B cell (primary cell): ENCODE measurements around the gene AGBL4. TPM values are rescaled to one million over a fixed set of nuclear protein-coding genes. Genes with fewer than 3 reads are reported as not detected.

Source experiments
- ATAC-seq: fragments of 200-7000 bp; cut with Tn5 transposase; one replicate; pipeline ENCODE4 v1.10.0; 2021; ENCODE audit warnings: low read depth, mild to moderate bottlenecking, moderate number of reproducible peaks, moderate library complexity
- CTCF ChIA-PET: fragments of 350-600 bp; sonication (Branson Sonifier 250); formaldehyde crosslinking; loops from one replicate; lab custom pipeline; 2021; ENCODE audit warnings: antibody characterized with exemption, inconsistent platforms; lab: Charles Lee
- POLR2A ChIA-PET: fragments of 350-600 bp; sonication (Branson Sonifier 250); formaldehyde crosslinking; loops from one replicate; lab custom pipeline; 2021; ENCODE audit warnings: antibody characterized with exemption; lab: Charles Lee
- DNase-seq: peaks from one replicate; pipeline ENCODE4 v3.0.0; 2013
- H2AFZ ChIP-seq: 2 replicates; pipeline ENCODE4 v1.6.1; 2012; ENCODE audit warnings: mild to moderate bottlenecking, low read depth, low read length; ENCODE audit not compliant: insufficient read depth, poor library complexity, severe bottlenecking
- H3K27ac ChIP-seq, 2 donors: 1 replicate in 1 of 2; 2 replicates in 1 of 2; pipeline ENCODE4 v1.5.1; 2012 to 2013; ENCODE audit warnings: low read length in 2 of 2, mild to moderate bottlenecking in 2 of 2, moderate library complexity in 1 of 2
- H3K27me3 ChIP-seq, 4 experiments: fragments of 200-600 bp in 1 of 4; sonication (generic) in 1 of 4; replicated peaks in 1 of 4; 1 replicate in 2 of 4; 2 replicates in 2 of 4; pipeline versions ENCODE4 v1.6.1 to v1.7.0; 2013 to 2016; ENCODE audit warnings: low read length in 3 of 4, mild to moderate bottlenecking in 2 of 4, mixed read lengths in 1 of 4, moderate library complexity in 1 of 4; ENCODE audit not compliant: insufficient read depth in 4 of 4, control insufficient read depth in 3 of 4; ENCODE audit errors: control extremely low read depth in 1 of 4
- H3K36me3 ChIP-seq, 2 experiments: replicated peaks in 1 of 2; 1 replicate in 1 of 2; 2 replicates in 1 of 2; pipeline versions ENCODE4 v1.6.1 to v1.7.1; 2013; ENCODE audit warnings: low read length in 1 of 2; ENCODE audit not compliant: insufficient read depth in 2 of 2, control insufficient read depth in 1 of 2; ENCODE audit errors: control extremely low read depth in 1 of 2, extremely low read depth in 1 of 2
- H3K4me1 ChIP-seq, 2 donors: fragments of 200-600 bp in 1 of 2; sonication (generic) in 1 of 2; 1 replicate in 1 of 2; 2 replicates in 1 of 2; pipeline versions ENCODE4 v1.5.1 to v1.6.1; 2013 to 2017; ENCODE audit warnings: low read length in 2 of 2; ENCODE audit not compliant: control insufficient read depth in 2 of 2, insufficient read depth in 2 of 2
- H3K4me2 ChIP-seq: replicated peaks from 2 replicates; pipeline ENCODE3; 2012; ENCODE audit warnings: mild to moderate bottlenecking, low read depth, low read length; ENCODE audit not compliant: poor library complexity, severe bottlenecking
- H3K4me3 ChIP-seq, 5 experiments: fragments of 200-600 bp in 1 of 5; sonication (generic) in 1 of 5; 1 replicate in 3 of 5; 2 replicates in 2 of 5; pipeline versions ENCODE4 v1.5.1 to v1.7.0; 2011 to 2016; ENCODE audit warnings: low read length in 4 of 5, mild to moderate bottlenecking in 4 of 5, low read depth in 2 of 5, control low read depth in 1 of 5, moderate library complexity in 1 of 5; ENCODE audit not compliant: insufficient read depth in 1 of 5; ENCODE audit errors: control extremely low read depth in 1 of 5, extremely low read depth in 1 of 5
- H3K79me2 ChIP-seq: fragments of 200-600 bp; sonication (generic); one replicate; pipeline ENCODE4 v1.6.0; 2016; ENCODE audit warnings: low read length; ENCODE audit not compliant: control insufficient read depth, insufficient read depth
- H3K9ac ChIP-seq: fragments of 200-600 bp; sonication (generic); 2 replicates; pipeline ENCODE4 v1.6.1; 2017; ENCODE audit warnings: mild to moderate bottlenecking, low read length, moderate library complexity
- H3K9me3 ChIP-seq, 3 donors: one replicate each; pipeline versions ENCODE4 v1.6.1 to v1.7.1; 2013; ENCODE audit warnings: low read length in 2 of 3; ENCODE audit not compliant: control insufficient read depth in 2 of 3, insufficient read depth in 1 of 3; ENCODE audit errors: control extremely low read depth in 1 of 3
- H4K20me1 ChIP-seq: 2 replicates; pipeline ENCODE4 v1.6.0; 2012; ENCODE audit warnings: mild to moderate bottlenecking, low read length; ENCODE audit not compliant: insufficient read depth, control insufficient read depth, poor library complexity, severe bottlenecking
- H3K27ac Mint-ChIP-seq: one replicate; pipeline ENCODE4 v1.8.0; 2021; ENCODE audit warnings: mixed read lengths
- H3K27me3 Mint-ChIP-seq: one replicate; pipeline ENCODE4 v1.8.0; 2021; ENCODE audit warnings: mixed read lengths
- H3K4me1 Mint-ChIP-seq: one replicate; pipeline ENCODE4 v1.8.0; 2021; ENCODE audit warnings: mixed read lengths
- H3K4me3 Mint-ChIP-seq: one replicate; pipeline ENCODE4 v1.8.0; 2021; ENCODE audit warnings: mixed read lengths
- H3K9me3 Mint-ChIP-seq: one replicate; pipeline ENCODE4 v1.8.0; 2022; ENCODE audit warnings: mixed read lengths; ENCODE audit not compliant: insufficient read depth
- CTCF ChIP-seq: fragments of 200-600 bp; IDR thresholded peaks from one replicate; pipeline ENCODE4 v1.8.0; 2022; ENCODE audit warnings: antibody characterized with exemption, mild to moderate bottlenecking
- EZH2 ChIP-seq: IDR thresholded peaks from 2 replicates; pipeline ENCODE4 v1.6.1; 2012; ENCODE audit warnings: borderline replicate concordance, low read depth, mild to moderate bottlenecking, moderate library complexity, low read length; ENCODE audit not compliant: insufficient read depth, poor library complexity, severe bottlenecking
- WGBS: methylation state at CpG from one replicate; pipeline ENCODE4 v1.1.5; 2013; ENCODE audit warnings: missing lambda C conversion rate; ENCODE audit not compliant: insufficient coverage; 5-methylcytosine and 5-hydroxymethylcytosine counted together
- intact Hi-C: fragments of 100-400 bp; cut with micrococcal nuclease; formaldehyde crosslinking; loops from one replicate; pipeline ENCODE4 v1.10.0; 2022
- polyA plus RNA-seq: library from polyadenylated mRNA; depleted of rRNA; stranded (reverse); fragments of >200 nt; gene quantifications from 2 replicates; pipeline ENCODE4 v1.2.3, GENCODE V29; 2012
- total RNA-seq, 2 donors: library from RNA; stranded (reverse); fragments of 120-200 nt in 1 of 2; gene quantifications; 1 replicate in 1 of 2; 2 replicates in 1 of 2; pipeline versions ENCODE4 v1.2.3 to v1.2.4, GENCODE V29; 2013 to 2022

AGBL4 gene
- total and polyA plus RNA-seq, 2 donors (not counting 1 experiment from before 2014, with no cell fraction given): 0.07 to 0.12 TPM

GRCh38 chr1:49187056-49187455 is 836.7 kb downstream of the AGBL4 start:
- DNase-seq: no peak
- no peaks in the 10 kb centered on the region for H3K36me3 ChIP-seq
- H3K9me3 ChIP-seq: no peaks in the 10 kb centered on the region
- Mint-ChIP-seq H3K27ac (no peak overlapping the region), H3K4me1 (no peaks in the 10 kb centered on the region), H3K27me3 (peaks cover 7% of the 10 kb centered on the region), H3K9me3 (no peaks in the 10 kb centered on the region), H3K4me3 (no peak overlapping the region)
- no peak overlapping the region for H3K4me2 ChIP-seq
- no peaks in the 10 kb centered on the region for H4K20me1 ChIP-seq
- no peak overlapping the region for H3K27ac ChIP-seq
- no CpG with 5 or more reads among the region's 3 CpGs for WGBS
- no peaks in the 10 kb centered on the region for H3K79me2 ChIP-seq
- H3K9ac ChIP-seq: no peak overlapping the region
- TF ChIP-seq CTCF (no peak), EZH2 (no peak)
- no peaks in the 10 kb centered on the region for H3K4me1 ChIP-seq
- H3K27me3 ChIP-seq: no peaks in the 10 kb centered on the region
- POLR2A ChIA-PET: no interaction called here
- CTCF ChIA-PET: no interaction called here
- H2AFZ ChIP-seq: no peak overlapping the region
- ATAC-seq: no peak
- intact Hi-C loops: no loop called here
- H3K4me3 ChIP-seq: no peak overlapping the region

- H3K27me3 ChIP-seq: no peaks in the 10 kb centered on the region
- H3K4me2 ChIP-seq: no peak overlapping the region
- H3K36me3 ChIP-seq: no peaks in the 10 kb centered on the region
- H4K20me1 ChIP-seq: no peaks in the 10 kb centered on the region
- no peak overlapping the region for H3K9ac ChIP-seq
- no peak overlapping the region for H2AFZ ChIP-seq
- no peak overlapping the region for H3K4me3 ChIP-seq
- TF ChIP-seq EZH2 (no peak), CTCF (no peak)
- ATAC-seq (no peak), DNase-seq (no peak)
- CTCF ChIA-PET: no interaction called here
- no peak overlapping the region for H3K4me3 Mint-ChIP-seq
- intact Hi-C loops: no loop called here
- H3K4me1 Mint-ChIP-seq: no peaks in the 10 kb centered on the region
- POLR2A ChIA-PET: no interaction called here
- 81% methylated on average over 4 of the region's 4 CpGs for WGBS
- H3K79me2 ChIP-seq: no peaks in the 10 kb centered on the region
- H3K27ac ChIP-seq: no peak overlapping the region
- no peak overlapping the region for H3K27ac Mint-ChIP-seq
- H3K27me3 Mint-ChIP-seq: peaks cover 7% of the 10 kb centered on the region
- no peaks in the 10 kb centered on the region for H3K9me3 Mint-ChIP-seq
- H3K4me1 ChIP-seq: no peaks in the 10 kb centered on the region
- H3K9me3 ChIP-seq: no peaks in the 10 kb centered on the region
Observed at GRCh38 chr1:49185450-49185980, 838.2 kb downstream of the AGBL4 start.
